MM.1S (cell line): Measurements from ENCODE around the gene GRB10.

Source experiments
- EZH2 ChIP-seq: fragments of 300-600 bp; sonication (generic); optimal IDR thresholded peaks from 2 replicates; pipeline ENCODE3; 2017; ENCODE audit warnings: low read depth, mild to moderate bottlenecking, antibody characterized with exemption, low read length, mixed read lengths
- TF ChIP-seq, protein P1 (sequence below): fragments of 300-600 bp; sonication (generic); IDR thresholded peaks from 2 replicates; pipeline ENCODE4 v1.5.1; 2016; ENCODE audit warnings: antibody characterized with exemption, low read length, mixed read lengths

DNA sequence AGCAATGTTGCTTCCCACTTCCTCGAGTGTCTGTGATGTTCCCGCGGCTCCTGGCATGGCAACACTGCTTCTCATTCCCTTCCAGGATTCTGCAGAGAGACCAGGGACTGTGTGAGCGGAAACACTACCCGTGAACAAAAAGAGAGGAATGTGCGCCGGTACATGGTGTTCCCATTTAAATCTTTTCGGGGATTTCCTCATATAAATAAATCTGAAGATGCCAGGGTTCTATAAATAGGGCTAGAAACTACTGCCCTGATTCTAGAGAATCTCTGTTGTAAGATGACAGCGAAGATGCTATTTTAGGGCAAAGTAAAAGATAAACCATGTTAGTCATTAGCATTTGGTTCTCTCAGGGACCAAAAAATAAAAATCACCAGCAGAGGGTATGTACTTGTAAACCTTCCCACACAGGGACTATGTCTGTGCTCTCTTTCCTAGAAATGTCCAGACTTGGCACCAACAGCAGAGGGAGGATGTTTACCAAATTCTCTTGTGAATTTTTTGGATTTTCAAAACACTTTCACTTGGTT lies 125.3 kb downstream of the GRB10 start:
- TF ChIP-seq EZH2: no peak
- TF ChIP-seq, protein P1, sequence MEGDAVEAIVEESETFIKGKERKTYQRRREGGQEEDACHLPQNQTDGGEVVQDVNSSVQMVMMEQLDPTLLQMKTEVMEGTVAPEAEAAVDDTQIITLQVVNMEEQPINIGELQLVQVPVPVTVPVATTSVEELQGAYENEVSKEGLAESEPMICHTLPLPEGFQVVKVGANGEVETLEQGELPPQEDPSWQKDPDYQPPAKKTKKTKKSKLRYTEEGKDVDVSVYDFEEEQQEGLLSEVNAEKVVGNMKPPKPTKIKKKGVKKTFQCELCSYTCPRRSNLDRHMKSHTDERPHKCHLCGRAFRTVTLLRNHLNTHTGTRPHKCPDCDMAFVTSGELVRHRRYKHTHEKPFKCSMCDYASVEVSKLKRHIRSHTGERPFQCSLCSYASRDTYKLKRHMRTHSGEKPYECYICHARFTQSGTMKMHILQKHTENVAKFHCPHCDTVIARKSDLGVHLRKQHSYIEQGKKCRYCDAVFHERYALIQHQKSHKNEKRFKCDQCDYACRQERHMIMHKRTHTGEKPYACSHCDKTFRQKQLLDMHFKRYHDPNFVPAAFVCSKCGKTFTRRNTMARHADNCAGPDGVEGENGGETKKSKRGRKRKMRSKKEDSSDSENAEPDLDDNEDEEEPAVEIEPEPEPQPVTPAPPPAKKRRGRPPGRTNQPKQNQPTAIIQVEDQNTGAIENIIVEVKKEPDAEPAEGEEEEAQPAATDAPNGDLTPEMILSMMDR: peak; percentile 27
